Right hindlimb (tissue), 1 donor: ENCODE results near the gene NCCRP1.

Experiments
- DNase-seq: peaks from one replicate; pipeline ENCODE4 v3.0.0-alpha.2; 2018

Gene NCCRP1

GRCh38 chr19:39248806-39249205 is 52.0 kb downstream of the NCCRP1 start, which contains the start of gene IFNL4:
Gene IFNL4 (minus strand): TSS chr19:39248856.
- DNase-seq, result no peak

- no peak for DNase-seq
Measured at GRCh38 chr19:39251081-39251480, 54.3 kb downstream of the NCCRP1 start.
